Right lobe of liver (tissue), 6 donors: ENCODE measurements around the gene UNC5CL. TPM values are rescaled to one million over a fixed set of nuclear protein-coding genes. Genes with fewer than 3 reads are reported as not detected.
A peak's percentile ranks its signal among the peaks of the same experiment; 100 is the strongest.

ENCODE experiments used
- ATAC-seq, 4 donors: fragments of 200-7000 bp; cut with Tn5 transposase; one replicate each; pipeline ENCODE4 v1.9.1; 2020; ENCODE audit warnings: mild to moderate bottlenecking in 4 of 4, moderate library complexity in 4 of 4
- DNase-seq, 3 donors: peaks; one replicate each; pipeline ENCODE4 v3.0.0-alpha.2; 2020
- H3K27ac ChIP-seq, 3 donors: fragments of 200-600 bp; one replicate each; pipeline ENCODE4 v1.8.0; 2022
- H3K27me3 ChIP-seq, 2 donors: fragments of 200-600 bp; one replicate each; pipeline ENCODE4 v1.8.0; 2022
- H3K36me3 ChIP-seq, 4 donors: fragments of 200-600 bp; sonication (generic) in 1 of 4; one replicate each; pipeline versions ENCODE4 v1.5.1 to v1.8.0; 2017 to 2022; ENCODE audit warnings: control low read depth in 1 of 4
- H3K4me1 ChIP-seq, 4 donors: fragments of 200-600 bp; sonication (generic) in 1 of 4; one replicate each; pipeline versions ENCODE4 v1.5.1 to v1.8.0; 2017 to 2022; ENCODE audit warnings: control low read depth in 1 of 4
- H3K4me3 ChIP-seq, 3 donors: fragments of 200-600 bp; one replicate each; pipeline ENCODE4 v1.8.0; 2022
- H3K9me3 ChIP-seq, 4 donors: fragments of 200-600 bp; sonication (generic) in 1 of 4; one replicate each; pipeline versions ENCODE4 v1.5.1 to v1.8.0; 2017 to 2022; ENCODE audit warnings: control low read depth in 1 of 4
- CTCF ChIP-seq, 4 donors: fragments of 200-600 bp in 3 of 4; fragments of 450-650 bp in 1 of 4; IDR thresholded peaks; one replicate each; pipeline versions ENCODE4 v1.5.1 to v1.8.0; 2016 to 2022; ENCODE audit warnings: antibody characterized with exemption in 4 of 4, mild to moderate bottlenecking in 2 of 4
- POLR2A ChIP-seq: fragments of 450-650 bp; IDR thresholded peaks from one replicate; pipeline ENCODE4 v1.6.1; 2017; ENCODE audit warnings: antibody characterized with exemption, mild to moderate bottlenecking
- WGBS: methylation state at CpG from one replicate; pipeline ENCODE4 v1.1.6; 2018; ENCODE audit warnings: low coverage, low lambda C conversion rate; ENCODE audit not compliant: insufficient coverage; ENCODE audit errors: missing lambda C conversion rate; 5-methylcytosine and 5-hydroxymethylcytosine counted together
- intact Hi-C, 2 donors: fragments of 100-400 bp; cut with DNase I; formaldehyde crosslinking; loops; one replicate each; pipeline versions ENCODE4 v1.11.2 to v1.14.1; 2022
- total RNA-seq, 6 experiments: library from RNA; depleted of rRNA in 2 of 6; stranded (reverse); fragments of >200 nt in 2 of 6; fragmentation: NEBNext Ultra II Directional in 3 of 6; extraction: Animal tissue kit (Norgen Biotek cat#: 25700) in 3 of 6; gene quantifications; one replicate each; pipeline versions ENCODE4 v1.1.0 to v1.2.4, GENCODE V29; 2016 to 2023
- donor health status: DM: no; HTN: yes; CAD: no.
- donor health status: DM: no; HTN: no; CAD: no.
- donor health status: DM: no; HTN: no; CAD: no.
- donor health status: DM: no; HTN: yes; CAD: no.
- donor health status: DM: no; HTN: yes; CAD: no.

UNC5CL gene
- total RNA-seq, 6 experiments from 2014 or later, result 5.0 to 35.7 (median 13.5) TPM

- TF ChIP-seq CTCF (IDR thresholded peaks at IDR 0.05), result no peak
- TF ChIP-seq POLR2A, result no peak
- Histone ChIP-seq H3K4me3 (no peak overlapping the region), H3K9me3 (no peaks in the 10 kb centered on the region), H3K4me1 (peaks cover 0 to 11% (median 3%) of the 10 kb centered on the region in 4 donors), H3K27me3 (no peaks in the 10 kb centered on the region), H3K27ac (no peak overlapping the region), H3K36me3 (peaks cover 0 to 11% (median 1%) of the 10 kb centered on the region in 4 donors)
- ATAC-seq (no peak), DNase-seq (no peak)
- WGBS, result 65% methylated on average over 3 of the region's 4 CpGs
- intact Hi-C loops, result no loop called here
These were observed 11.8 kb downstream of the UNC5CL start for GRCh38 chr6:41027241-41027640.

GRCh38 chr6:41025966-41026530, 13.0 kb downstream of the UNC5CL start:
- no peak for DNase-seq
- no peak for ATAC-seq
- Histone ChIP-seq H3K27ac (no peak overlapping the region), H3K4me1 (peaks cover 0 to 11% (median 3%) of the 10 kb centered on the region in 4 donors), H3K9me3 (no peaks in the 10 kb centered on the region), H3K27me3 (no peaks in the 10 kb centered on the region), H3K36me3 (peaks cover 0 to 3% (median under 1%) of the 10 kb centered on the region in 4 donors), H3K4me3 (no peak overlapping the region)
- 70% methylated on average over 3 of the region's 3 CpGs for WGBS
- intact Hi-C loops, result no loop called here
- TF ChIP-seq POLR2A (no peak), CTCF (IDR thresholded peaks at IDR 0.05) (no peak)

GRCh38 chr6:41023114-41023513, 15.9 kb downstream of the UNC5CL start:
- Histone ChIP-seq H3K4me3 (no peak overlapping the region), H3K27me3 (no peaks in the 10 kb centered on the region), H3K36me3 (peaks cover 0 to under 1% (median 0%) of the 10 kb centered on the region in 4 donors), H3K4me1 (peaks cover 0 to 6% (median under 1%) of the 10 kb centered on the region in 4 donors), H3K9me3 (no peaks in the 10 kb centered on the region), H3K27ac (no peak overlapping the region)
- WGBS, result 82% methylated on average over 3 of the region's 3 CpGs
- TF ChIP-seq POLR2A (no peak), CTCF (IDR thresholded peaks at IDR 0.05) (no peak)
- DNase-seq, result no peak
- peak in 1 of 4 donors; percentile 22 for ATAC-seq
- intact Hi-C loops, result no loop called here

GRCh38 chr6:41022294-41022693, 16.7 kb downstream of the UNC5CL start:
- no peak for TF ChIP-seq CTCF (IDR thresholded peaks at IDR 0.05)
- TF ChIP-seq POLR2A, result no peak
- no peak for ATAC-seq
- DNase-seq, result no peak
- intact Hi-C loops, result no loop called here
- Histone ChIP-seq H3K4me1 (no peaks in the 10 kb centered on the region), H3K27me3 (no peaks in the 10 kb centered on the region), H3K27ac (no peak overlapping the region), H3K9me3 (no peaks in the 10 kb centered on the region), H3K4me3 (no peak overlapping the region), H3K36me3 (no peaks in the 10 kb centered on the region)

GRCh38 chr6:41021832-41022231, 17.2 kb downstream of the UNC5CL start:
- intact Hi-C loops, result no loop called here
- Histone ChIP-seq H3K27me3 (no peaks in the 10 kb centered on the region), H3K9me3 (no peaks in the 10 kb centered on the region), H3K4me1 (no peaks in the 10 kb centered on the region), H3K4me3 (no peak overlapping the region), H3K27ac (no peak overlapping the region), H3K36me3 (no peaks in the 10 kb centered on the region)
- DNase-seq (no peak), ATAC-seq (peak; percentile 39 to 51 (median 46))
- TF ChIP-seq CTCF (IDR thresholded peaks at IDR 0.05) (peak in 1 of 4 donors; percentile 19), POLR2A (no peak)
- WGBS, result no CpG with 5 or more reads among the region's 3 CpGs
